ENCODE measurements around the gene C18orf63.
A peak's percentile ranks its signal among the peaks of the same experiment; 100 is the strongest.

Gene C18orf63

GRCh38 chr18:74331404-74331803 is 15.8 kb downstream of the C18orf63 start:
- peak in 1 of 2 experiments; percentile 25 for DNase-seq

DNA sequence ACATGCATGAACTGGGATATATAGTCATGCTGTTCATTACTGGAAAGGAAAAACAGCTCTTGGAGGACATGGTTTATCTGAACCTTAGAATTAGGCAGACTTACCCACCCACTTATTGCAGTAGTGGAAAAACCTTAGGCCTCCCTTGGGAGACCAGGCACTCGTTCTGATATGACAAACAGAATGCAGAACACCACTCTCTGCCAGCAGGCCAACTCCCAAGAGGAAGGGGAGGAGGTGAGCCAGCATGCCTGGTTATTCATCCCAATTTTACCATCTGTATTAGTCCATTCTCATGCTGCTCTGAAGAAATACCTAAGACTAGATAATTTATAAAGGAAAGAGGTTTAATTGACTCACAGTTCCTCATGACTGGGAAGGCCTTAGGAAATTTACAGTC is 17.5 kb downstream of the C18orf63 start:
- no peak for DNase-seq

DNA sequence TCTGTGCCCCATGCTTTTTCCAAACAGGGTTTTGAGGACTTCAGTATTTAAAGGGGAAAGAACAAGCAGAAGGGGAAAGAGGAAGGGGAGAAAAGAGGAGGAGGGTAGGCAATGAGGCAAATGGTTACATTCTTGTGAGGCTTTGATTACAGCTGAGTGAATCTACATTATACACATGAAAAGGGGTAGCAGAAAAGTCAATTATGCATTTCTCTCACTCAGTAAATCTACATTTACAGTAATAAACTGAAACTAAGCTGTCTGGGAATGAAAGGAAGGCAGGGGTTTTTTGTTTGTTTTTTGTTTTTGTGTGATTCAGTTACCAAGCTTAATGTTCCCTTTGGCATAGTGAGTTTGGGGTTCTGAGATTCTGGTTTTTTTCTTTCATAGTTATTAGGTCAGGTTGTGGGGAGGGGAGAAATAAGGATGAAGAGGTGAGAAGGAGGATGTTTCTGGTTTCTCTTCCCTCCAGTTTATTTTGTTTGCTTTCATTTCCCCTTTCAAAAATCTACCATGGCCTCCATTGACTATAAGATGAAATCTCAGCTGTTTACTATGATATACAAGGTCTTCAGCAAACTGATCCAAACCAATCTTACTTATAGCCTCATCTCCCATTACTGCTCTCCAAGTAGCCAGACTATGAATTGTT is 18.7 kb downstream of the C18orf63 start:
- no peak for DNase-seq

GRCh38 chr18:74336656-74337055 is 21.0 kb downstream of the C18orf63 start:
- DNase-seq, result no peak

DNA sequence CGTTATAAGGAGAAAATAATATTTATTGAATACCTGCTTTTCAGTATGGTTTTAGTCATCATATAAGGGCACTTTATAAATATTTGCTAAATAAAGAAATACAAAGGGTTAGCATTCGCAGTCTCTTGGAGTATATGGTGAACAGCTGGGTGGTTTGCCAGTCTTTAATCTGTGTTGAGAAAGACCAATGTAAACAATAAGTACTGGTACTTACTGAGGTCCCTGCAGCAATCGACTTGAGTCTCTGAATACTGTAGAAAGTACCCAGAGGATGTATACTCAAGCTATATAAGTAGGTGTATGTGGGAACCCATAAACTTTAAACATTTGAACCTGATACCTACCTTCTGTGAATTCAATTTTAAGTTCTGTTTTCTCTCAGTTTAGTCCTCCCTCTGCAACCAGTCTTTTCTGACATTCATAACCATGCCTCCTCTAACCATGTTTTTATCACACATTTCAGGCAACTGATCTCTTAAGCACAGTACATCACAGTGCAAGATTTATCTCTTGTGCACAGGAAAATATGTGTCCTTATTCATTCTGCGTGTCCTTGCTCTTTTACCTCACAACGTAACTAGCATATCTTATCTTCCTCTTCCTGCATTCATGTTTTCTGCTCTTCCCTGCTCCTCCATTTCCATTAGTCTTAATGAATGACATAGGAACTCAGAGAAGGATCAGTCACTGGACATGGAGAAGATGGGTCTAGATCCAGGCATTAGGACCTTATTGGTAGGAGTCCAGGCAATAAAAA is 21.7 kb downstream of the C18orf63 start:
- DNase-seq, result no peak

- no peak for DNase-seq
Observed at GRCh38 chr18:74337912-74338309, 22.3 kb downstream of the C18orf63 start.

GRCh38 chr18:74342416-74343043 is 26.9 kb downstream of the C18orf63 start:
- peak; percentile 25 to 44 for DNase-seq

- no peak for DNase-seq
Observed at GRCh38 chr18:74346206-74346605, 30.6 kb downstream of the C18orf63 start.

- DNase-seq, result no peak
Observed at GRCh38 chr18:74348581-74348980, 32.9 kb downstream of the C18orf63 start.

- DNase-seq, result peak in 1 of 2 experiments; percentile 7
Observed at GRCh38 chr18:74351354-74351753, 35.7 kb downstream of the C18orf63 start.

DNA sequence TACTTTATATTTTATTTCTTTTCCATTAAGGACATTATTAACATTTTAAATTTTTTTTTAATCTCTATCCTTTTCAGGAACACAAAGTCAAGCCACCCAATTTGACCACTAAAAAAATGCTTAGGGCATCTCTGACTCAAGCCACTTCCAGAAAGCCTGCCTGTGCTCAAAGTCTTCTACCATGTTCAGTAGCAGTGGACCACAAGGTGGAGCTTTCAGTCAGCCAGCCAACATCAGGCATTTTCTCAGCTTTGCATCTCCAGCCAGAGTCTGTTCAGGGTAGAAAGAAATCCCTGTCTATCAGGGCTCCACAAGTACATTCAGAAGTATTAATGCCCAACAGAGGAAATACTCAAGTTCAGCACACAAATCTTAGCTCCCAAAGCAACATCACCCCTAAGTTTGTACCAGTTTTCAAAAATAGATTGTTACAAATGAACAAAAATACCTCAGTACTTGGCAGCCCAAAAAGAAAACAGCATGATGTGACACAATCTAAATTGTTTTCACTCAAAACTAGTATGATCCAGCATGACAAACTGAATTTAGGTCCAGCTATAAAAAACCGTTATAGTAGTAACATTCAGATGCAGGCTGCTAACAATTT is 37.6 kb downstream of the C18orf63 start:
- DNase-seq, result peak; percentile 37 to 63

GRCh38 chr18:74356959-74357358 is 41.3 kb downstream of the C18orf63 start:
- no peak for DNase-seq

GRCh38 chr18:74360852-74361655 is 45.4 kb downstream of the C18orf63 start:
- no peak for DNase-seq

GRCh38 chr18:74367905-74368304 is 52.3 kb downstream of the C18orf63 start:
- no peak for DNase-seq

GRCh38 chr18:74368901-74369705 is 53.5 kb downstream of the C18orf63 start:
- DNase-seq, result no peak

DNA sequence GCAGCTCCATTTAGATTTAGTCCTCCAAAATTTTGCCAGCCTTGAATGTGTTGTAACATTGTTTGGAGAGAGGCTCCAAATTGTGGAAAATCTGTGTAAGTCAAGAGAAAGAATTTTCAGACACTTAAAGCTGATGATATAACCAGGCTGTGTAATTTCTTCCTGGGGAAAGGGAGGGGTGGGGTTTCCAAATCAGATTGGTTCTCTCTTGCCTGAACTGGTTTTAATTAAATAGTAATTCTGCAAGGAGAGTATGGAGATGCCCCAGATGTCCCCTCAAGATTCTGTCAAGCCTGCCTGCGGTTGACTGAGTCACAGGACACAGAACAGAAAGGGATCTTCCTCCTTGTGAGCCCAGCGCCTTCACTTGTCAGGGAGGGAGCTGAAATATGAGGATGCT is 54.5 kb downstream of the C18orf63 start:
- no peak for DNase-seq

DNA sequence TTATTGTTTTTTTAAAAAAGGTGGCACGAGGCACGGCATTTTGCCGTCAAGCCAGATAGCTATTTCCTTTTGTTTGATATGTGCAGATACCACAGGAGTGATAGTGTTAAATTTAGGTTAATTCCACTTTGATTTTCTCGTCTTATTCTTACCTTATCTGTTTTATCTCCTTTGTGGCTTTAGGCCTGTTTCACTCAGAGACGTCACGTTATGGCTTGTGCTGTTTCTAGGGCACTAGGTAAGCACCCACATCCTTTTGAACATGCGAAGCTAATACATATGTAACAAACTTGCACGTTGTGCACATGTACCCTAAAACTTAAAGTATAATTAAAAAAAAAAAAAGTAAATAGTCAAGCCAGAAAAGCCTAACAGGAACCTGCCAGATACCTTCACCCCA is 57.8 kb downstream of the C18orf63 start:
- DNase-seq, result no peak

DNA sequence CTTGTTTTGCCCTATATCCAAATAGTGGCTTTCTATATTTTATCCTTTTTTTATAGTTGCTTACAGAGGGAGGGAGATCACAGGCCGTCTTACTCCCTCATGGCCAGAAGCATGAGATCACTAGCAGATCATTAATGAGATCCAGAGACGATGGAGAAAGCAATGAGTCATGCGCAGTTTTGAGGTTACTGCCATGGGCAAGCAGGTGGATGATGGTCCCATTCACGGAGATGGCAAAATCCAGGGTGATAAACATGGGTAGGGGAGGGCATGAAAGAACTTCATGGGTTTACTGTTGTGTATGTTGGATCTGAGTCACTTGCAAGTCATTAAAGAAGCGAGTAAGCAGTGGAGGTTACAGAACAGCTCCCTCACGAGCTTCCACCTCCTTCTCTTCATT is 60.4 kb downstream of the C18orf63 start:
- no peak for DNase-seq

GRCh38 chr18:74376523-74376922 is 60.9 kb downstream of the C18orf63 start:
- no peak for DNase-seq

DNA sequence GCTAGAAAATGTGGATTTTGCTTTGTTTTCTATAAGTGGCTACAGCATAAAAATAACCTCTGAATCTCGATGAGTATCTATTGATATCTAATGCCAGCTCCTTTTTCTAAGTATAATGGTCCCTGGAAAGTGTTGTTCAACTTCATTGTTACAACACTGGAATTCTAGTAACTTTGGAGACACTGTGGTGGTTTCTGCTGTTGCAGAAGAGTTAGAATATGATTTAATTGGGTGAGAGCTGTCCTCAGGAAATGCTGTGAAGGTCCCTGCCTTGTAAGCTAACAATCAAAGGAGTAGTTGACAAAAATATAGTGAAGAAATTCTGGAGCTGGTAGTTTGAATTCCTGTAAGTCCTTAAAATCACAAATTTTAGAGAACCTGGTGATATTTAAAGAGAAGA is 62.1 kb downstream of the C18orf63 start:
- no peak for DNase-seq

DNA sequence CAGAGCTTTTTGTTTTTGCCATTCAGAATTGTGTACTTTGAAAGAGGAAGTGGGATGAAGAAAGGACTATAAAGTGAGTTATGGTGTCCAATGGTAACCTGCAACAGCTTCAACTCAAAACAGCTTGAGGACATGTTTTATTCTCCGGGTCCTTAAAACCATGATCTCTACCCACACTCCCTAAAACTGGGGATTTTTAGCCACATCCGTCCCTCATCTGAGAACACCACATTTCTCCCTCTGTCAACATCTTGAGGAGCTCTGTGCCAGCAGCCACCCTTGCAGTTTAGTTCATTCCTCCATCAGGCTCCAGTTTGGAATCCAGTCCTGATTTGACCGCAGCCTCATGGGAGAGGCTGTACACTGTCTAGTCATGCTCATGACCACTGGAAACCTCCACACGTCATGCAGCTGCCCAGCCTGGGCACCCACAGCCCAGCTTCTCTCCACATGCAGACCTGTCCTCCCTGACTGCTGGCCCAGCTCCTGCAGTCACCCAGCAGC is 62.6 kb downstream of the C18orf63 start:
- no peak for DNase-seq

- DNase-seq, result no peak
Observed at GRCh38 chr18:74380916-74381315, 65.3 kb downstream of the C18orf63 start.
